Parathyroid adenoma (tissue), 2 donors: Measurements from ENCODE around the gene SLC2A6.

Experiments used
- H2AFZ ChIP-seq: fragments of 300-600 bp; sonication (generic); one replicate; pipeline ENCODE4 v1.7.0; 2017; ENCODE audit warnings: antibody characterized with exemption, mild to moderate bottlenecking
- H3K27ac ChIP-seq: fragments of 300-600 bp; sonication (generic); one replicate; pipeline ENCODE4 v1.7.0; 2017
- H3K27me3 ChIP-seq: fragments of 300-600 bp; sonication (generic); one replicate; pipeline ENCODE4 v1.7.0; 2017; ENCODE audit warnings: low read length; ENCODE audit not compliant: control insufficient read depth, insufficient read depth
- H3K36me3 ChIP-seq: fragments of 300-600 bp; sonication (generic); one replicate; pipeline ENCODE4 v1.7.0; 2017; ENCODE audit warnings: low read length; ENCODE audit not compliant: control insufficient read depth, insufficient read depth
- H3K4me1 ChIP-seq: fragments of 300-600 bp; sonication (generic); one replicate; pipeline ENCODE4 v1.7.0; 2017; ENCODE audit warnings: control low read depth
- H3K4me2 ChIP-seq: fragments of 300-600 bp; sonication (generic); one replicate; pipeline ENCODE4 v1.7.0; 2017; ENCODE audit warnings: low read length
- H3K4me3 ChIP-seq: fragments of 300-600 bp; sonication (generic); one replicate; pipeline ENCODE4 v1.7.0; 2017; ENCODE audit warnings: low read depth, low read length
- H3K79me2 ChIP-seq: fragments of 300-600 bp; sonication (generic); one replicate; pipeline ENCODE4 v1.7.0; 2017; ENCODE audit warnings: control low read depth
- H3K9ac ChIP-seq: fragments of 300-600 bp; sonication (generic); one replicate; pipeline ENCODE4 v1.7.0; 2017; ENCODE audit warnings: mild to moderate bottlenecking
- H3K9me3 ChIP-seq: fragments of 300-600 bp; sonication (generic); one replicate; pipeline ENCODE4 v1.7.0; 2017; ENCODE audit warnings: low read length; ENCODE audit not compliant: control insufficient read depth
- CTCF ChIP-seq: fragments of 300-600 bp; sonication (generic); IDR thresholded peaks from one replicate; pipeline ENCODE4 v1.7.0; 2017; ENCODE audit warnings: antibody characterized with exemption, mild to moderate bottlenecking
- donor health status: primary hyperparathyroidism.

SLC2A6 gene

GRCh38 chr9:133472753-133473378, 6.0 kb downstream of the SLC2A6 start:
- H3K36me3 ChIP-seq, result no peaks in the 10 kb centered on the region
- H3K9ac ChIP-seq, result no peak overlapping the region

GRCh38 chr9:133472277-133472645, 6.6 kb downstream of the SLC2A6 start:
- no peak overlapping the region for H3K27ac ChIP-seq
- H3K4me1 ChIP-seq, result peaks cover 6% of the 10 kb centered on the region
- H3K79me2 ChIP-seq, result no peaks in the 10 kb centered on the region
- H3K36me3 ChIP-seq, result no peaks in the 10 kb centered on the region
- no peak overlapping the region for H3K4me3 ChIP-seq
- no peak for TF ChIP-seq CTCF
- H3K27me3 ChIP-seq, result no peaks in the 10 kb centered on the region
- no peak overlapping the region for H2AFZ ChIP-seq
- no peaks in the 10 kb centered on the region for H3K9me3 ChIP-seq
- no peak overlapping the region for H3K9ac ChIP-seq
- no peak overlapping the region for H3K4me2 ChIP-seq

More at GRCh38 chr9:133472753-133473378, 6.0 kb downstream of the SLC2A6 start:
- Histone ChIP-seq H3K4me2 (no peak overlapping the region), H2AFZ (no peak overlapping the region), H3K79me2 (no peaks in the 10 kb centered on the region), H3K27ac (no peak overlapping the region), H3K4me3 (no peak overlapping the region), H3K4me1 (peaks cover 6% of the 10 kb centered on the region), H3K27me3 (no peaks in the 10 kb centered on the region), H3K9me3 (no peaks in the 10 kb centered on the region)
- TF ChIP-seq CTCF, result no peak

GRCh38 chr9:133471551-133472276, 7.2 kb downstream of the SLC2A6 start:
- no peaks in the 10 kb centered on the region for H3K9me3 ChIP-seq
- no peaks in the 10 kb centered on the region for H3K27me3 ChIP-seq
- H3K36me3 ChIP-seq, result no peaks in the 10 kb centered on the region
- H3K79me2 ChIP-seq, result no peaks in the 10 kb centered on the region
- TF ChIP-seq CTCF, result no peak
- no peak overlapping the region for H3K4me2 ChIP-seq
- H3K9ac ChIP-seq, result no peak overlapping the region
- no peak overlapping the region for H3K4me3 ChIP-seq
- no peak overlapping the region for H2AFZ ChIP-seq
- no peak overlapping the region for H3K27ac ChIP-seq
- peaks cover 6% of the 10 kb centered on the region for H3K4me1 ChIP-seq

- Histone ChIP-seq H3K9ac (no peak overlapping the region), H3K79me2 (no peaks in the 10 kb centered on the region), H3K36me3 (no peaks in the 10 kb centered on the region), H3K4me1 (peaks cover 6% of the 10 kb centered on the region), H3K27me3 (no peaks in the 10 kb centered on the region), H2AFZ (no peak overlapping the region), H3K27ac (no peak overlapping the region), H3K4me3 (no peak overlapping the region), H3K9me3 (no peaks in the 10 kb centered on the region), H3K4me2 (no peak overlapping the region)
- TF ChIP-seq CTCF, result no peak
These were observed 7.9 kb downstream of the SLC2A6 start for GRCh38 chr9:133470988-133471387.
